ENCODE measurements around the gene CRAMP1. TPM values are rescaled to one million over a fixed set of nuclear protein-coding genes. Genes with fewer than 3 reads are reported as not detected.

CRAMP1 gene
- total RNA-seq, 1 donor from 2014 or later, result 12.3 TPM

DNA sequence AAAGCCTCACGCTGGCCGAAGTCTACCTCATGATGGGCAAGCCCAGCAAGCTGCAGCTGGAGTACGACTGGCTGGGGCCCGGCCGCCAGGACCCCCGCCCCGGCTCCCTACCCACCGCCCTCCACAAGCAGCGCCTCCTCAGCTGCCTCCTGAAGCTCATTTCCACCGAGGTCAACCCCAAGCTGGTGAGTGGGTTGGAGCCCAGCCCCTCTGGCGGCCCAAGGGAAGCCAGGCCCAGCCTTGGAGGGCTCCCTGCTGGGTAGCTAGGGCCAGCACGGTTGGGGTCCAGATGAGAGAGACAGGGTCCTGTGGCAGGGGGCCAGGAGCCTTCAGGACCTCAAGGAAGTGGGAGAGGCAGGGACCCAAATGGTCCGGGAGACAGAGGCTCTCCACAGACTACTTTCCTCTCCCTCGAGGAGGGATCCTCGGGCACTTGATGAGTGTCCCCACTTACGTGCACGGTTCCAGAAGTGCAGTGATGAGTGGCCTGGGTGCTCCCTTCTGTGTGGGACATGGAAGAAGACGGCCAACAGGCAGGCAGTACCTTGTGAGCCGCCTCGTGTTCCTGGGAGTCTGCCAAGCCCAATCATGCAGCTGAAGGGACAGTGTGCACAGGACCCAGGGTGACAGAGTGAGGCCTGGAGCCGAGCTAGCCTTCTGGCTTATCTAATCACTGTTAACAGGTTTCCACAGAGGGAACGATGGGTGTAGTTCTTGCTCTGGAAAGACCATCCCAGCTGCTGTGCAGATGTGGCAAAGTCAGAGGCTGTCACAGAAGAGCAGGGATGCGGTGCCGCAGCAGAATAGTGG, 44.9 kb downstream of the CRAMP1 start:
- peak overlapping the region; percentile 80 for H3K27ac ChIP-seq (replicated peaks)
- DNase-seq, result peak; percentile 80

DNA sequence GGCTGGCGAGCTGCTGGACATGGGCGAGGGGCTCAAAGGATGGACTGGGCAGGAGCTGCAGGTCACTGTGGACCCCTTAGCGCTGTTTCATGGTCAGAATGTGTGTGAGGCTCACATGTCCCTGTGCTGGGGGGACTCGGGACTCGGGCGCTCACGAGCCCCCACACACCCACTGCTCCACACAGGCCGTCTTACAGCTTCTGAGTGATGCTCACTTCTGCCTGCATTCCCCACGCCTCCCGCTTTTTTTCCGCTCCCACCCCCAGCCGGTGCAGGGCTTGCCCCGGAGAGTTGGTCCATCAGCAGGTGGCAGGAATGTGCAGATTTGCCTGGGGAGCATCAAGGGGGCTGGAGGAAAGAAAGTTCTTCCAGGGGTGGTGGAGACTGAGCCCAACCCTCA, 45.7 kb downstream of the CRAMP1 start:
- H3K27me3 ChIP-seq (ENCODE audit: low read depth), result no peaks in the 10 kb centered on the region
- no peak overlapping the region for H3K4me3 ChIP-seq
- no peak for DNase-seq
- intact Hi-C loops (cut with micrococcal nuclease), result no loop called here
- peaks cover 79% of the 10 kb centered on the region for H3K36me3 ChIP-seq
- TF ChIP-seq CTCF (IDR thresholded peaks at IDR 0.05; ENCODE audit: borderline replicate concordance), result no peak
- peaks cover 24% of the 10 kb centered on the region for H3K4me1 ChIP-seq
- H3K9me3 ChIP-seq (replicated peaks), result no peaks in the 10 kb centered on the region
- peak overlapping the region; percentile 80 for H3K27ac ChIP-seq (replicated peaks)

More for the DNA sequence above, 44.9 kb downstream of the CRAMP1 start:
- intact Hi-C loops (cut with micrococcal nuclease), result no loop called here
- Histone ChIP-seq H3K4me3 (no peak overlapping the region), H3K36me3 (peaks cover 79% of the 10 kb centered on the region), H3K9me3 (replicated peaks) (no peaks in the 10 kb centered on the region), H3K4me1 (peaks cover 24% of the 10 kb centered on the region), H3K27me3 (ENCODE audit: low read depth) (no peaks in the 10 kb centered on the region)
- no peak for TF ChIP-seq CTCF (IDR thresholded peaks at IDR 0.05; ENCODE audit: borderline replicate concordance)

DNA sequence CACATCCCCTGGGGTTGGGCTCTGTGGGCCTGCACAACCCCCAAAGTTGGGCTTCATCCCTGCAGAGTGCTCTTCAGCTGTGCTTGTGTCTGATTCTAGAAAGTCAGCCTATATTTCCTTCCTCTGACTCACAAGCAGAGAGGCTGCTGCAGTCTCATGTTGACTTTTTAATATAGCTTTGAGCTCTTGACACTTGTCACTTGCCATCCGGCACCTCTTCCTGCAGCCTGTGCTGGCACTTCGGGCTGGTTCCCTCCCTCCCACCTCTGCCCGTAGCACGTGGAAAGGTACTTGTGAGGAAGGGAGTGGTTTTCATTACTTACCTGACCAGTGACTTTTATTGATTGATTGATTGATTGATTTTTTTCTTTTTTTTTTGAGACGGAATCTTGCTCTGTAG, 46.9 kb downstream of the CRAMP1 start:
- DNase-seq, result no peak
- TF ChIP-seq CTCF (IDR thresholded peaks at IDR 0.05; ENCODE audit: borderline replicate concordance), result no peak
- Histone ChIP-seq H3K4me3 (no peak overlapping the region), H3K9me3 (replicated peaks) (no peaks in the 10 kb centered on the region), H3K27ac (replicated peaks) (no peak overlapping the region), H3K36me3 (peaks cover 79% of the 10 kb centered on the region), H3K4me1 (peaks cover 24% of the 10 kb centered on the region), H3K27me3 (ENCODE audit: low read depth) (no peaks in the 10 kb centered on the region)
- intact Hi-C loops (cut with micrococcal nuclease), result no loop called here

DNA sequence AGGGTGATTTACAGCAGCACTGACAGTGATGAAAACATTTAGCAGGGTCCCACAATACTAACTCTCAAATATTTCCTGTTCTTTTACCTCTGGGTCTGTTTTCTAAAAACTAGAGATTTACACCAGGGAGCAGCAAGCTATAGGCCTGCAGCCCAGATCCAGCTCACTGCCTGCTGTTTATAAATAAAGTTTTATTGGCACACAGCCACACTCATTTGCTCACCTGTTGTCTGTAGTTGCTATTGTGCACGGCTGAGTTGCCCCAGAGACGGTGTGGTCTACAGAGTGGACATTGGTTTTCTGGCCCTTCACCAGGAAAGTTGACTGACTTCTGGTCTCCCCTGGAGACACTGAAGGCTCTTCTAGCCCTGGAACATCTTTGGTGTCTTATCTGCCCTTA, 49.7 kb downstream of the CRAMP1 start:
- intact Hi-C loops (cut with micrococcal nuclease), result no loop called here
- Histone ChIP-seq H3K36me3 (peaks cover 79% of the 10 kb centered on the region), H3K27me3 (ENCODE audit: low read depth) (no peaks in the 10 kb centered on the region), H3K9me3 (replicated peaks) (no peaks in the 10 kb centered on the region), H3K27ac (replicated peaks) (no peak overlapping the region), H3K4me1 (peaks cover 17% of the 10 kb centered on the region), H3K4me3 (no peak overlapping the region)
- DNase-seq, result no peak
- TF ChIP-seq CTCF (IDR thresholded peaks at IDR 0.05; ENCODE audit: borderline replicate concordance), result no peak

GRCh38 chr16:1662543-1662942, 50.4 kb downstream of the CRAMP1 start:
- H3K27ac ChIP-seq (replicated peaks), result no peak overlapping the region
- no peaks in the 10 kb centered on the region for H3K9me3 ChIP-seq (replicated peaks)
- H3K36me3 ChIP-seq, result peaks cover 81% of the 10 kb centered on the region
- H3K4me3 ChIP-seq, result no peak overlapping the region
- DNase-seq, result no peak
- intact Hi-C loops (cut with micrococcal nuclease), result no loop called here
- TF ChIP-seq CTCF (IDR thresholded peaks at IDR 0.05; ENCODE audit: borderline replicate concordance), result no peak
- H3K4me1 ChIP-seq, result peaks cover 11% of the 10 kb centered on the region
- H3K27me3 ChIP-seq (ENCODE audit: low read depth), result no peaks in the 10 kb centered on the region
